Measurements from ENCODE around the gene ATL3. TPM values are rescaled to one million over a fixed set of nuclear protein-coding genes. Genes with fewer than 3 reads are reported as not detected.

ATL3 gene
- total RNA-seq, 1 experiment from 2014 or later, result 32.3 TPM

GRCh38 chr11:63705526-63705925 lies 34.4 kb upstream of the ATL3 start:
- DNase-seq (ENCODE audit: low read depth, low spot score), result no peak
- ATAC-seq, result no peak
- CTCF ChIA-PET, result no interaction called here
- Histone ChIP-seq H3K36me3 (ENCODE audit: control insufficient read depth in 1 of 2, insufficient read depth in 2 of 2, low read length in 2 of 2) (no peaks in the 10 kb centered on the region), H3K4me3 (replicated peaks in 1 of 2; ENCODE audit: low read depth in 1 of 2, low read length in 2 of 2) (no peak overlapping the region), H3K79me2 (ENCODE audit: insufficient read depth, low read length) (peaks cover 64% of the 10 kb centered on the region), H4K20me1 (ENCODE audit: insufficient read depth) (no peaks in the 10 kb centered on the region), H3K9me2 (ENCODE audit: insufficient read depth) (no peaks in the 10 kb centered on the region), H3K27me3 (ENCODE audit: insufficient read depth, low read length) (no peaks in the 10 kb centered on the region), H3K9me3 (ENCODE audit: control insufficient read depth in 1 of 2, insufficient read depth in 1 of 2, low read depth in 1 of 2, low read length in 2 of 2) (no peaks in the 10 kb centered on the region), H3K27ac (ENCODE audit: low read depth, low read length) (no peak overlapping the region), H3K9ac (ENCODE audit: low read length) (no peak overlapping the region), H3K4me2 (ENCODE audit: low read length) (no peak overlapping the region), H3K4me1 (ENCODE audit: control insufficient read depth in 1 of 2, insufficient read depth in 2 of 2, low read length in 2 of 2) (no peaks in the 10 kb centered on the region), H2AFZ (ENCODE audit: low read depth, low read length, poor library complexity, severe bottlenecking) (no peak overlapping the region)
- TF ChIP-seq POLR2A (IDR thresholded peaks at IDR 0.05; ENCODE audit: borderline replicate concordance, extremely low read depth, insufficient read depth, insufficient read length) (no peak), CEBPB (IDR thresholded peaks at IDR 0.05; ENCODE audit: low read depth) (no peak), REST (IDR thresholded peaks at IDR 0.05; ENCODE audit: low read depth) (no peak), ZNF274 (IDR thresholded peaks at IDR 0.05; ENCODE audit: low read depth, low read length) (no peak), EGR1 (IDR thresholded peaks at IDR 0.05; ENCODE audit: low read depth) (no peak), JUND (IDR thresholded peaks at IDR 0.05) (no peak)
- POLR2A ChIA-PET, result no interaction called here
- intact Hi-C loops (cut with micrococcal nuclease), result no loop called here
- RAD21 ChIA-PET (ENCODE audit: low non-redundant PET in 1 of 2, low total read pairs in 2 of 2, uncharacterized antibody in 2 of 2, unreplicated experiment in 2 of 2), result interaction anchor here in 1 of 2 experiments (0.5 kb wide), 1 partner anchor 23 kb away, joined by 10 read pairs; no protein-coding TSS in a partner anchor
- no TSS peak for BruUV-seq (replicated peaks)

- no peaks in the 10 kb centered on the region for H3K9me3 ChIP-seq (ENCODE audit: control insufficient read depth in 1 of 2, insufficient read depth in 1 of 2, low read depth in 1 of 2, low read length in 2 of 2)
- ATAC-seq, result no peak
- BruUV-seq (replicated peaks), result no TSS peak
- TF ChIP-seq CTCF (IDR thresholded peaks at IDR 0.05 in 2 of 3, conservative IDR thresholded peaks at IDR 0.05 in 1 of 3; ENCODE audit: borderline replicate concordance in 1 of 3, insufficient read depth in 1 of 3, low read depth in 2 of 3, low read length in 2 of 3) (no peak), ZNF274 (IDR thresholded peaks at IDR 0.05; ENCODE audit: low read depth, low read length) (no peak), ATF3 (IDR thresholded peaks at IDR 0.05) (no peak), EZH2phosphoT487 (IDR thresholded peaks at IDR 0.05; ENCODE audit: borderline replicate concordance) (no peak), CBX3 (IDR thresholded peaks at IDR 0.05; ENCODE audit: low read depth) (no peak), TCF7L2 (IDR thresholded peaks at IDR 0.05; ENCODE audit: borderline replicate concordance, extremely low read depth, insufficient read depth, insufficient read length) (no peak), RAD21 (IDR thresholded peaks at IDR 0.05; ENCODE audit: low read depth) (no peak), SP1 (IDR thresholded peaks at IDR 0.05; ENCODE audit: low read depth) (no peak), EGR1 (IDR thresholded peaks at IDR 0.05; ENCODE audit: low read depth) (no peak), CEBPB (IDR thresholded peaks at IDR 0.05; ENCODE audit: low read depth) (no peak), JUND (IDR thresholded peaks at IDR 0.05) (no peak), FOSL1 (IDR thresholded peaks at IDR 0.05; ENCODE audit: low read depth) (no peak), POLR2A (IDR thresholded peaks at IDR 0.05; ENCODE audit: borderline replicate concordance, extremely low read depth, insufficient read depth, insufficient read length) (no peak), ELF1 (IDR thresholded peaks at IDR 0.05; ENCODE audit: borderline replicate concordance, low read depth) (no peak)
Measured at GRCh38 chr11:63699896-63700295, 28.7 kb upstream of the ATL3 start.

More at GRCh38 chr11:63699896-63700295, 28.7 kb upstream of the ATL3 start:
- no peaks in the 10 kb centered on the region for H3K36me3 ChIP-seq (ENCODE audit: control insufficient read depth in 1 of 2, insufficient read depth in 2 of 2, low read length in 2 of 2)
- H3K27ac ChIP-seq (ENCODE audit: low read depth, low read length), result no peak overlapping the region
- H3K4me1 ChIP-seq (ENCODE audit: control insufficient read depth in 1 of 2, insufficient read depth in 2 of 2, low read length in 2 of 2), result peaks cover 0 to 2% of the 10 kb centered on the region in 2 experiments; a peak in 1 of 4 replicates
- no peaks in the 10 kb centered on the region for H3K27me3 ChIP-seq (ENCODE audit: insufficient read depth, low read length)
- H2AFZ ChIP-seq (ENCODE audit: low read depth, low read length, poor library complexity, severe bottlenecking), result no peak overlapping the region
- no peak overlapping the region for H3K9ac ChIP-seq (ENCODE audit: low read length)
- H3K79me2 ChIP-seq (ENCODE audit: insufficient read depth, low read length), result peaks cover 62% of the 10 kb centered on the region
- intact Hi-C loops (cut with micrococcal nuclease), result no loop called here
- ChIA-PET POLR2A (interaction anchor here (1.5 kb wide), 1 partner anchor 818 kb away, joined by 3 read pairs; no protein-coding TSS in a partner anchor), RAD21 (ENCODE audit: low non-redundant PET in 1 of 2, low total read pairs in 2 of 2, uncharacterized antibody in 2 of 2, unreplicated experiment in 2 of 2) (no interaction called here), CTCF (no interaction called here)
- no peak overlapping the region for H3K4me2 ChIP-seq (ENCODE audit: low read length)
- 0 out of 2 replicates have a peak, but pooled peaks cover under 1% of the 10 kb centered on the region for H4K20me1 ChIP-seq (ENCODE audit: insufficient read depth)
- no peaks in the 10 kb centered on the region for H3K9me2 ChIP-seq (ENCODE audit: insufficient read depth)
- no peak for DNase-seq (ENCODE audit: low read depth, low spot score)
- H3K4me3 ChIP-seq (replicated peaks in 1 of 2; ENCODE audit: low read depth in 1 of 2, low read length in 2 of 2), result no peak overlapping the region
